ENCODE data around the gene MARF1.
"Not testable (repeated sequence)": the region's sequence is repeated elsewhere in the genome, so short reads cannot be mapped to it uniquely, and the experiment has no call there.

MARF1 gene

GRCh38 chr16:15653227-15653626 lies 10.3 kb upstream of the MARF1 start:
- DNase-seq (ENCODE audit: low read depth), result no peak

DNA sequence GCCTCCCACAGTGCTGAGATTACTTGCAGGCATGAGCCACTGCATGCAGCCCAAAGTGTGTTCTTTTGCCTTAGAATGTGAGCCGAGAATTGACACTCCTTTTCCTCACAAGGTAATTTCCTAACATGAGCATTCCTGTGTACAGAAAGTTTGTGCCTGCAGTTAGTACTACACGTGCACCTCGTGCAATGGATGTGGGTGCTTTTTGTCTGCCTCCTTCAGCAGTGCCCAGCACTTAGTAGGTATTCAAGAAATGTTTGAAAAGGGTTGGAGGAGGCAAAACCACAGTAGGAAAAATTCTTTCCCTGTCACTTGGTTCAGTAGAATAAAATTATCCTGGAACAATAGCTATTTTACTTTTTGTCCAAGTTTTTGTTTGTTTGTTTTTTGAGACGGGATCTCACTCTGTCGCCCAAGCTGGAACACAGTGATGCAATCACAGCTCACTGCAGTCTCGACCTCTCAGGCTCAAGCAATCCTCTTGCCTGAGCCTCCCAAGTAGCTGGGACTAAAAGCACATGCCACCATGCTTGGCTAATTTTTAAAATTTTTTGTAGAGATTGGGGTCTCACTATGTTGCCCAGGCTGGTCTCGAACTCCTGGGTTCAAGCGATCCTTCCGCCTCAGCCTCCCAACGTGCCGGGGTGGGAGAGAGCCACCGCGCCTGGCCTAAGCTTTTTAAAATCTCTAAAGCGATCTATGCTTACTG lies 9.5 kb upstream of the MARF1 start:
- DNase-seq (ENCODE audit: low read depth), result no peak

GRCh38 chr16:15650698-15651171 lies 7.8 kb upstream of the MARF1 start:
- no peak for DNase-seq (ENCODE audit: low read depth)

DNA sequence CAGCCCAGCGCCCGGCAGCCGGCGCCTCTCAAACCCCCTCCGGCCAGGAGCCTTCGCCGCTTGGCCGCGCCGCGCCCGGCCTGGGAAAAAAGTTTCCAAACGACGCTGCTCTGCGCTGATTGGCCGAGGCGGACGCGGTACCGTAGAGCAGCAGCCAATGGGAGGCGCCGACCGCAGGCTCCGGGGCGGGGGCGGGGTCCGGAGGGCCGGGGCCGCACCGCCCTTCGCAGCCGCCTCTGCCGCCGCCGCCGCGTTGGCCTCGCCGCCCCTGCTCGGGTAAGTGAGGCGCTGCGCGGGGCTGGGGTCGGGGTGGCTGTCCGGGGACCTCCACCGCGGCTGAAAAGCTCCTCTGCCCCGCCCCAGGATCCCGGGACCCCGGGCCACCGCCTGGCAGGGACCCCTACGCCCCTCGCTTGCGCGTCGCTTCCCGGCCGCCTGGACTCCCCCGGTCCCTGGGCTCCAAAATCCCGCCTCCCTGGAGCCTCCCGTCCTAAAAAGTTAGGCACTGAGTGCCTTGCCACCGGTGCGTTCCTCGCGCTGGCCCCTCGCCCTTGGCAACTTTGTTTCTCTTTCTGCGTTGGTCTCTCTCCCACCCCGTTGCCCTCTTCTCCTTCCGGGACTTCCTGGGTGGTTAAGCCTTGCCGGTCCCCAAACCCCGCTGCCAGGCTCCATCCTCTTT lies 7.2 kb upstream of the MARF1 start, which contains the start of gene NDE1:
Gene NDE1, plus strand, starts transcription at position 227 of the 679 bp plus-strand sequence. CDS start 14,534 bp downstream, outside the sequence.
- peak; percentile 76 for DNase-seq (ENCODE audit: low read depth)

- DNase-seq (ENCODE audit: low read depth), result no peak
These were observed 6.7 kb upstream of the MARF1 start for GRCh38 chr16:15649727-15650018.

DNA sequence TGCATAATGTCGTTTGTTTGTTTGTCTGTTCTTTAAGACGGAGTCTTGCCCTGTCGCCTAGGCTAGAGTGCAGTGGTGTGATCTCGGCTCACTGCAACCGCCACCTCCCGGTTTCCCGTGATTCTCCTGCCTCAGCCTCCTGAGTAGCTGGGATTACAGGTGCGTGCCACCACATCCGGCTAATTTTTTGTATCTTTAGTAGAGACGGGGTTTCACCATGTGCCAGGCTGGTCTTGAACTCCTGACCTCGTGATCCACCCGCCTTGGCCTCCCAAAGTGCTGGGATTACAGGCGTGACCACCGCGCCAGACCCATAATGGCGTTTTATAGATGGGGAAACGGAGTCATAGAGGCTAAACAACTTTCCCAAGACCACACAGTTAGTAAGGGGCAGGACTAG lies 6.4 kb upstream of the MARF1 start:
- not testable (repeated sequence) for DNase-seq (ENCODE audit: low read depth)

GRCh38 chr16:15648135-15648730 lies 5.3 kb upstream of the MARF1 start:
- DNase-seq (ENCODE audit: low read depth), result no peak

DNA sequence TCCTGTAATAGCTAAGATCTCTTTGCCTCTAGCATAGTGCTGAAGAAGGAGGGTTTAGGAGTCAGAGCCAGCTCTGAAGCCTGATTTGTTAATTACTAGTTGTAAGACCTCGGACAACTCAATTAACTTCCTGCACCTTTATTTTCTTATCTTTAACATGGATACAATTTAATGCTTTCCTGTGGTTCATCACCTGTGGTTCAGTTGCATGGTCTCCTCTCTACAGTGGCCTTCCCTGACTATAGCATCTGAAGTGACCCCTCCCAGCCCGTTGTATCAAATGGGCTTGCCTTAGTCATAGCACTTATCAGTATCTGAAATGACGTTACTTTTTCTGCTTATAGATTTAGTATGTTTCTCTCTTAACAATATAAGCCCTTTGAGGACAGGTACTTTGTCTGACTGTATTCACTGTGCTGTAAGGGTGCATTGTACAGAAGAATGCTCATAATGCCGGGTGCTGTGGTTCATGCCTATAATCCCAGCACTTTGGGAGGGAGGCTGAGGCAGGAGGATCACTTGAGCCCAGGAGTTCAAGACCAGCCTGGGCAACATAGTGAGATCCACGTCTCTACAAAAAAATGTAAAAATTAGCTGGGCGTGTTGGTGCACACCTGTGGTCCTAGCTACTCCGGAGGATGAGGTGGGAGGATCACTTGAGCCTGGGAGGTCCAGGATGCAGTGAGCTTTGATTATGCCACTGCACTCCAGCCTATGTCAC lies 4.5 kb upstream of the MARF1 start:
- DNase-seq (ENCODE audit: low read depth), result no peak

- DNase-seq (ENCODE audit: low read depth), result not testable (repeated sequence)
These were observed 3.8 kb upstream of the MARF1 start for GRCh38 chr16:15646557-15647293.

DNA sequence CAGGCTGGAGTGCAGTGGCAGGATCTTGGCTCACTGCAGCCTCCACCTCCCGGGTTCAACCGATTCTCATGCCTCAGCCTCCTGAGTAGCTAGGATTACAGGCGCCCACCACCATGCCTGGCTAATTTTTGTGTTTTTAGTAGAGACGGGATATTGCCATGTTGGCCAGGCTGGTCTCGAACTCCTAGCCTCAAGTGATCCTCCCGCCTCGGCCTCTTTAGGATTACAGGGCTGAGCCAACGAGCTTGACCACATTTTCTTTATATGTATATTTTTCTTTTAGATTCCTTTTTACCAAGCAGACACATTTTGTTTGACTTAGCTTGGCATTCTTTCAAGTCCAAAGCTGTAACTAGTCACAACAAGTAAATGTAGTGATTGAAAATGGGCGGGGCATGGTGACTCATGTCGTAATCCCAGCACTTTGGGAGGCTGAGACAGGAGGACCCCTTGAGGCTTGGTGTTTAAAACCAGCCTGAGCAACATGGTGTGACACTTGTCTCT lies 2.1 kb upstream of the MARF1 start:
- not testable (repeated sequence) for DNase-seq (ENCODE audit: low read depth)

- no peak for DNase-seq (ENCODE audit: low read depth)
These were observed 1.5 kb upstream of the MARF1 start for GRCh38 chr16:15644267-15644961.

- no peak for DNase-seq (ENCODE audit: low read depth)
These were observed 944 bp upstream of the MARF1 start for GRCh38 chr16:15643946-15644250.

DNA sequence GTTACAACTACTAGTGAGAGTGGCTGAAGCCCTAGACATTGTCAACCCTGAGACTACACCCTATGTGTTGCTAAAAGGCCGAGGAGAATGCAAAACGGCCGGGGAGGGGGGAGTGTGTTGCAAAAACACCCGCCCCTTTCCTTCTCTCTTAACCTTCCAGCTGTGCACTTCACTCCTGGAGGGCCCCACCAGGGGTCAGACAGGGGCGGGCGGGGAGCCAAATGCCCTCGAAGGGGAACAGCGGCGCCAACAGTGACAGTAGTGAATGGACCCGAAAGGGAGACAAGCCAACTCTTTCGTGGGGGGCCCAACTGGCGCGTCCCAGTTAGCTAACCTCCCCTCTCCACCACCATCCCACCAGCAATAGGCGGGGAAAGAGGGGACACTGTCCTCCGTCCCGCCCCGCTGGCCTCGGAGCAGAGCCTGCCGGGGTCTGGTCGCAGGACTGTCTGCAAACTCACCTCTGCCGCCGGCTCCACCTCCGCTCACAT lies 352 bp downstream of the MARF1 start:
- DNase-seq (ENCODE audit: low read depth), result peak; percentile 64

DNA sequence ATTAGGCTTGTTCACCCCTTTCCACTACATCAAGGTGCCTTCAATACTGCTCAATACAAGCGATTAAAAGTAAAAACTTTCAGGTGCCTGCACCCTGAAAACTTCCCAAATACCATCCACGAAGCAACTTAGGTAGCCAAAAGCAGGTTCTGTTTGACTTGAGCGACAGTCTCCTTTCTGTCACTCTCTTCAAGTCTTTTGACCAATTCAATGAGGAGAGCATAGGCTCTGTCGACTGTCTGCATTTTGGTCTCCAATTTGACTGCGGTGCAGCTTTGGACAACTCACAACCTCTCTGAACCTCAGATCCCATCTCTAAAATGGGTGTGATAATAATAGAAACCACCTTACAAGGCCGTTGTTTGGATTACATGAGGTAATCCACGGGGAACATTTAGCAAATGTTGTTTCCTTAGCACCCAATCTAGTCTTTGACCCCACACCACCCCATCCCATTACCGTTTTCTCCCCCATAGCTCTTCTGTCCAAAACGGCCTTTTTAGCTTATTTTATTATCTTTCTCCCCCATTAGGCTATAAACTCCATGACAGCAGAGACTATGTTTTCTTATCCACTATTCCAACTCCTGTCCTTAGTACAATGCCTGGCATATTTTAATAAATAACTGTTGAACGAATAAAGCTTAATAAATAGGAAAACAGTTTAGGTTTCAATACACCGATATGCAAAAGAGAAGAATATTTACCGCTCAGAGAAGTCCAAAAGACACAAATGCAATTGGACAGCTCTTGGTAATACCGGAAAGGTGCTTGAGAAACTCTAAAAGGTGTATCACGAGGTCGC lies 999 bp downstream of the MARF1 start:
- no peak for DNase-seq (ENCODE audit: low read depth)

GRCh38 chr16:15640966-15641365 lies 2.0 kb downstream of the MARF1 start:
- no peak for DNase-seq (ENCODE audit: low read depth)

DNA sequence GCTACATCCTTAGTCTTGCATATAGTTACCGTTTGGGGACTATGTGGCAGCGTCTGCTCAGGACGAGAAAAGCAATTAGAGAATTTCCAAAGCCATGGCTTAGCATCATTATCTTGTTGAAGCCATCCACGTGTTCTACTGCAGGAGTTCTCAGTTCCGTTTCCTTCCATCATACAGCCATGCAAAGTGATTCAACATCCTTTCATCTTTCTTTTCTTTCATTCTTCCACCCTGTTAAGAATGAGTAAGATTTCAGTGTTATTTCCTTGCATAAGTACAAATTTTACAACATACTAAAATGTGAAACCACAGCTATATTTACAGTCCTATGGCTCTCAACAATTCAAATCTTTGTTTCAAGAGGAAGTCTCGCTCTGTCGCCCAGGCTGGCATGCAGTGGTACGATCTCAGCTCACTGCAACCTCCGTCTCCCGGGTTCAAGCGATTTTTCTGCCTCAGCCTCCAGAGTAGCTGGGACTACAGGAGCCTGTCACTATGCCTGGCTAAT lies 3.8 kb downstream of the MARF1 start:
- DNase-seq (ENCODE audit: low read depth), result no peak

DNA sequence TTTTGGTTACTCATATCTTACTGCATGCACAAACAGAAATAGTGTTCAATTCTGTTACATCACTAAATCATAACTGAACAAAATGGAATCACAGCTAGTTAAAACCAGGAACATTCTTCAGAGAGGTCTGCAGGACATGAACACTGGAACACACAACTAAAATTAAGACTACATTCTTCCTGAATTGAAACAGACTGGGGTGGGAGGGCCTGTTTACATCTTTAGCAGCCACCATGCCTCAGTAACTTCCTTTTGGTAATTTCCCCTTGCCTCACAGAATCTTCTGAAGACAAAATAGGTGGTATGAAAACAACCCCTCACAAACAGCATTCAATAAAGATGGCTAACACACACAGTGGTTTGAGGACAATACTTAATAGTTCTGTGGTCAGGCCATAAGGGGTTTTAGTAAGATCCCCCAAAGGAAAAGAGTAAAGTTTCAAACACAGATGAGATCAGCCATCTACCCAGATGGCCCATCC lies 6.5 kb downstream of the MARF1 start:
- DNase-seq (ENCODE audit: low read depth), result no peak

- DNase-seq (ENCODE audit: low read depth), result no peak
These were observed 7.0 kb downstream of the MARF1 start for GRCh38 chr16:15635926-15636325.

- no peak for DNase-seq (ENCODE audit: low read depth)
These were observed 11.1 kb downstream of the MARF1 start for GRCh38 chr16:15631730-15632409.

Data from stimulated activated CD8-positive, alpha-beta memory T cell treated with anti-CD3 and anti-CD28 coated beads, Interleukin-15, amount 100 ng/mL, for 1 hour (primary cell).